ENCODE measurements around the gene FOSL2. TPM values are rescaled to one million over a fixed set of nuclear protein-coding genes. Genes with fewer than 3 reads are reported as not detected.

FOSL2 gene
- total RNA-seq, 2 donors from 2014 or later, result 27.5 to 33.9 TPM

- H3K9me3 ChIP-seq, result no peaks in the 10 kb centered on the region
- H3K4me3 ChIP-seq, result no peak overlapping the region
- no peaks in the 10 kb centered on the region for H3K36me3 ChIP-seq (replicated peaks in 1 of 2; ENCODE audit: insufficient read depth in 1 of 2, low read depth in 2 of 2)
- DNase-seq (no peak), ATAC-seq (no peak)
- H3K27me3 ChIP-seq, result no peaks in the 10 kb centered on the region
- peaks cover 31% of the 10 kb centered on the region for H3K4me1 ChIP-seq
- intact Hi-C loops (cut with DNase I), result no loop called here
- WGBS, 2 donors, result 90 to 91% methylated on average over 3 of the region's 3 CpGs
- TF ChIP-seq, protein P1, sequence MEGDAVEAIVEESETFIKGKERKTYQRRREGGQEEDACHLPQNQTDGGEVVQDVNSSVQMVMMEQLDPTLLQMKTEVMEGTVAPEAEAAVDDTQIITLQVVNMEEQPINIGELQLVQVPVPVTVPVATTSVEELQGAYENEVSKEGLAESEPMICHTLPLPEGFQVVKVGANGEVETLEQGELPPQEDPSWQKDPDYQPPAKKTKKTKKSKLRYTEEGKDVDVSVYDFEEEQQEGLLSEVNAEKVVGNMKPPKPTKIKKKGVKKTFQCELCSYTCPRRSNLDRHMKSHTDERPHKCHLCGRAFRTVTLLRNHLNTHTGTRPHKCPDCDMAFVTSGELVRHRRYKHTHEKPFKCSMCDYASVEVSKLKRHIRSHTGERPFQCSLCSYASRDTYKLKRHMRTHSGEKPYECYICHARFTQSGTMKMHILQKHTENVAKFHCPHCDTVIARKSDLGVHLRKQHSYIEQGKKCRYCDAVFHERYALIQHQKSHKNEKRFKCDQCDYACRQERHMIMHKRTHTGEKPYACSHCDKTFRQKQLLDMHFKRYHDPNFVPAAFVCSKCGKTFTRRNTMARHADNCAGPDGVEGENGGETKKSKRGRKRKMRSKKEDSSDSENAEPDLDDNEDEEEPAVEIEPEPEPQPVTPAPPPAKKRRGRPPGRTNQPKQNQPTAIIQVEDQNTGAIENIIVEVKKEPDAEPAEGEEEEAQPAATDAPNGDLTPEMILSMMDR (IDR thresholded peaks at IDR 0.05), result no peak
- TF ChIP-seq POLR2A (IDR thresholded peaks at IDR 0.05), result no peak
- no peak overlapping the region for H3K27ac ChIP-seq
Measured at GRCh38 chr2:28428486-28428885, 35.8 kb downstream of the FOSL2 start.

GRCh38 chr2:28429636-28430376 is 37.1 kb downstream of the FOSL2 start:
- intact Hi-C loops (cut with DNase I), result no loop called here
- peaks cover 20% of the 10 kb centered on the region for H3K4me1 ChIP-seq
- WGBS, 2 donors, result 33 to 47% methylated on average over 3 of the region's 3 CpGs

GRCh38 chr2:28430377-28430765 is 37.7 kb downstream of the FOSL2 start:
- Histone ChIP-seq H3K36me3 (replicated peaks in 1 of 2; ENCODE audit: insufficient read depth in 1 of 2, low read depth in 2 of 2) (no peaks in the 10 kb centered on the region), H3K4me3 (no peak overlapping the region), H3K27me3 (no peaks in the 10 kb centered on the region), H3K27ac (peak overlapping the region in 2 of 4 donors; percentile 23 to 28), H3K4me1 (peaks cover 21% of the 10 kb centered on the region), H3K9me3 (no peaks in the 10 kb centered on the region)
- no peak for TF ChIP-seq POLR2A (IDR thresholded peaks at IDR 0.05)
- TF ChIP-seq, protein P1 (IDR thresholded peaks at IDR 0.05), result no peak
- WGBS, 2 donors, result 39 to 43% methylated on average over 5 of the region's 5 CpGs
- ATAC-seq (peak; percentile 18), DNase-seq (no peak)
- intact Hi-C loops (cut with DNase I), result no loop called here

More at GRCh38 chr2:28429636-28430376, 37.1 kb downstream of the FOSL2 start:
- H3K36me3 ChIP-seq (replicated peaks in 1 of 2; ENCODE audit: insufficient read depth in 1 of 2, low read depth in 2 of 2), result no peaks in the 10 kb centered on the region
- peak; percentile 39 to 69 (median 45) for DNase-seq
- H3K9me3 ChIP-seq, result no peaks in the 10 kb centered on the region
- peak; percentile 70 for ATAC-seq
- no peaks in the 10 kb centered on the region for H3K27me3 ChIP-seq
- peak overlapping the region in 1 of 4 donors; percentile 28 for H3K27ac ChIP-seq
- no peak overlapping the region for H3K4me3 ChIP-seq
- no peak for TF ChIP-seq POLR2A (IDR thresholded peaks at IDR 0.05)
- TF ChIP-seq, protein P1 (IDR thresholded peaks at IDR 0.05), result no peak

DNA sequence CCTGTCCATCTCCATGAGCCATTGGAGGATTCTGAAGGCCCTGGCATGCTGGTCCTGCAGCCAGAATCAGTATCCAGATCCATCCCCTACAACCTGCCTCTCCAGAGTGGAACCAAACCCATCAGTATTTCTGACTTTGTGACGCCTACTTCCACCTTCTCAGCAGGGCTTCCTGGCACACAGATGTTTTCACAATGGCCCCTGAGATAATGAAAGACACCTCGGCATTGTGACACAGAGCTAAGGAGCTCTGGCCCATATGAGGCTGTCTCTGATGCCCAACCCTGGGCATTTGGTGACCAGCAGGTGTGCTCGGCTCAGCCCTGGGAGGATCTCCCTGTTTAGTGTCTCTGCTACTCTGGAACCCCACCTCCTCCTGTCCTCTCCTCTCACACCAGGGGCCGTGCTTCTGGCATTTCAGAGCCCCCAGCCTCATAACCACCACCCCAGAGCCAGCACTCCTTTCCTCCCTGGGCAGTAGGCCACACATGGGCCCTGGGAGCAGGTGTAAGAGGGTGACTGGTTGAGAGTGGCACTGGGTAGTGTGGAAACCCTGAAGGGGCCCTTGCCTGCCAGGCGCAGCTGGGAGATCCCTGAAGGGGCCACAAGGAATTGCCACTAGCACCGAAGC is 38.2 kb downstream of the FOSL2 start:
- peak overlapping the region in 2 of 4 donors; percentile 23 to 28 for H3K27ac ChIP-seq
- no peak for ATAC-seq

More for the DNA sequence above, 38.2 kb downstream of the FOSL2 start:
- no peaks in the 10 kb centered on the region for H3K27me3 ChIP-seq
- TF ChIP-seq, protein P1 (IDR thresholded peaks at IDR 0.05), result no peak
- TF ChIP-seq POLR2A (IDR thresholded peaks at IDR 0.05), result no peak
- WGBS, 2 donors, result 71 to 100% methylated on average over 3 to 6 of the region's 6 CpGs
- H3K4me3 ChIP-seq, result no peak overlapping the region
- intact Hi-C loops (cut with DNase I), result no loop called here
- peaks cover 26% of the 10 kb centered on the region for H3K4me1 ChIP-seq
- H3K9me3 ChIP-seq, result no peaks in the 10 kb centered on the region
- DNase-seq, result no peak
- H3K36me3 ChIP-seq (replicated peaks in 1 of 2; ENCODE audit: insufficient read depth in 1 of 2, low read depth in 2 of 2), result no peaks in the 10 kb centered on the region
